GM19023 (cell line): ENCODE results near the gene ADCY2.

Experiments used
- ATAC-seq: cut with Tn5 transposase; IDR thresholded peaks from one replicate; pipeline ENCODE4 v1.9.1; 2021; ENCODE audit warnings: mild to moderate bottlenecking, moderate library complexity; ENCODE audit not compliant: unreplicated experiment

Gene ADCY2

DNA sequence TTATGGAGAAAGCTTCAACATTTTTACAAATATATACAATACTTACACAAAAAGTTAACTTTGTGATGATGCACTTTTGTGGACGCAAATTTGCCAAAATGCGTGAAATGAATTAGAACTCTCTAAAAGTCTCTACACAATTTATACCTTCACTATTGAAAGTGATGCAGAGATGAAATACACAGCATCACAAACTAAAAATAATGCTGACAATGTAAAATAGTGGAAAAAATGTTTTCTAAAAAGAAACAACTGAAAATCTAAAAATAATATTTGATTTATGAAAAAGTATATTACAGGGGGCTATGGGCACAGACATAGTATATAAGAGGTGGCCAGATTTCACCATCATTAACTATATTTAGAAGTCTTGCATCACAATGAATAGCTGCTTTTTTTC, 188.8 kb downstream of the ADCY2 start:
- ATAC-seq = no peak

DNA sequence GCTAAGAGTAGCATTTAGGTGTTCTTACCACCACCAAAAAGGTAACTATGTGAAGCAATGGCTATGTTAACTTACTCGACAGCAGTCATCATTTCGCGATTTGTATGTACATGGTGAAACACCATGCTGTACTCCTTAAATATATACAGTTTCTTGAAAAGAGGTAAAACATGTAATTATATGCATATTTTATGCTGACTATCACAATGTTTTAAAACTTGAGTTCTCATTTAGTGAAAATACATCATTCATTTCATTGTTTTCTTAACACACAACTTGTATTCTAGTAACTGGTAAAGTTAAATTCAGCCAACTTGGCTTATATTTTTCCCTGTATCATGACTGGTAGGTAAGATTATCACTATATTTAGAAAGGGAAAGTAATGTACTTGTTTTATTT, 189.9 kb downstream of the ADCY2 start:
- no peak for ATAC-seq

DNA sequence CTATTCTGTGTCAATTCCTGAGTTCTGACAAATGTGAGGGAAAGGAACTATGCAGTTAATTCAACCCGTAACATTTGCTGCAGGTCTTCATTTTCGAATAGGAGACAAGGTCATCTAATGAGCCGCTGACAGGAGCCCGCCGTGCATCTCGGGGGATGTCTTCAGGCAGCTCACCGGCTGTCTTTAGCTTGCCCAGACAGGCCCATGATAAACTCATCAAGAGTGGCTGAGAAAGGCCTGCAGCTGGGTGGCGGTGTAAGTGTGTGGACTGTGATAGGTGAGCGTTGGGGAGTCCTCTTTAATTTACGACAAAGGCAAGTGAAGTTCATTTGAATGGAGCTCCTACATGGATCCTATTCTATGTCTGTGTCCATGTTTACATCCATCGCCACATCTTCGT, 190.5 kb downstream of the ADCY2 start:
- ATAC-seq = no peak

DNA sequence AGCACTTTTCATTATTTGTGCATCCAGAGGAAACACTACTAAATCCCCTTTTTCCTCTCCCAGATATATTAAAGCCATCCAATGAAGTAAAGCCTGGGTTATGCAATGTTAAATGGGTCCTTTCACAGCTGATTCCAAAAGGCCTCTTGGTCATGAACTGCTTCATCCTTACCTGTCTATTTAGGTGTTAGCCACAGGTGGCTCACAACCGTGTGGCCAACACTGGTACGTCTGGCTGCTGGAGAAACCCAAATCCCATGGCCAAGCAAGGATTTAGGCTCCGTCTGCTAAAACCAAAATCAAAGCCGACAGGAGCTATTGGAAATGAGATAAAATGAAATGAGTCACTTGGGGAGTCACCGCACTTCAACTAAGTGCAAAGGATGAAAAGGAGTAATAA, 193.9 kb downstream of the ADCY2 start:
- ATAC-seq = no peak

DNA sequence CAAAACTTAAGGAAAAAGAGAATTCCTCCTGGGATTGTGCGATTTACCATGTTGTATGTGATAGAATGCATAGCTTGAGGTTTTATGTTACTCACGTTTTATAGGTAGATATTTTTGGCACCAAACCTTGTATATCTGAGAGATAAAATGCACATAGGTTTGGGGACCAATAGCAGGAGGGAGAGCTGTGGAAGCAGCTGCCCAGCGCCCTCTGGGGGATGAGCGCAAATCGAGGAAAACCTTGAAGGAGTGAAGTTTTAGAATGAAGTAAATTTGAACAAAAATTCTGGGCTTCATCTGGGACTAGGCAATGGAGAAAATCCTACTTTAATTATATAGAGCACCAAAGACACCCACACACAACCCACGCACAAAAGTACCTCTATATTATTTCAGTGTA, 197.0 kb downstream of the ADCY2 start:
- no peak for ATAC-seq

DNA sequence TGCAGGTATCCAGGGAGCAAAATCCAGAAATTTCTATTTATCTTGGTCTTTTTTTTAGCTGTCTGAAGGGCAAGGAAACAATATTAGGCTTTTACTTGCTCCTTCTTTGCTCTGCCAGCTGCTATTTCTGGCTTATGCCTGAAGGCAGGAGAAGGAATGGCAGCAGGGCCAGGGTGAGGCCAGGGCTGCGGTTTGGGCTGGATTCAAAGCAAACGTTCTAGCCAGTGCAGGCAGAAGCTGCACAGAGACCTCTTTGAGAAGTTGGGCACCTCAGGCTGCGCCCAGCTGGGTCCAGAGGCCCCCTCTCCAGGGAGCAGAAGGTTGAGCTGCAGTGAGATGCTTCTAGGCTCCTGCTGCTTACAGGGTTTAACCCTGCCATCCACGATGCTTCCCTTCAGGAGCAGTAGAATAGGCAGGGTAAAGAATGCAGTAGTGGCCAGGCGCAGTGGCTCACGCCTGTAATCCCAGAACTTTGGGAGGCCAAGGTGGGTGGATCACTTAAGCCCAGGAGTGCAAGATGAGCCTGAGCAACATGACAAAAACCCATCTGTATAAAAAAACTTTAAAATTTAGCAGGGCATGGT, 201.2 kb downstream of the ADCY2 start:
- no peak for ATAC-seq

DNA sequence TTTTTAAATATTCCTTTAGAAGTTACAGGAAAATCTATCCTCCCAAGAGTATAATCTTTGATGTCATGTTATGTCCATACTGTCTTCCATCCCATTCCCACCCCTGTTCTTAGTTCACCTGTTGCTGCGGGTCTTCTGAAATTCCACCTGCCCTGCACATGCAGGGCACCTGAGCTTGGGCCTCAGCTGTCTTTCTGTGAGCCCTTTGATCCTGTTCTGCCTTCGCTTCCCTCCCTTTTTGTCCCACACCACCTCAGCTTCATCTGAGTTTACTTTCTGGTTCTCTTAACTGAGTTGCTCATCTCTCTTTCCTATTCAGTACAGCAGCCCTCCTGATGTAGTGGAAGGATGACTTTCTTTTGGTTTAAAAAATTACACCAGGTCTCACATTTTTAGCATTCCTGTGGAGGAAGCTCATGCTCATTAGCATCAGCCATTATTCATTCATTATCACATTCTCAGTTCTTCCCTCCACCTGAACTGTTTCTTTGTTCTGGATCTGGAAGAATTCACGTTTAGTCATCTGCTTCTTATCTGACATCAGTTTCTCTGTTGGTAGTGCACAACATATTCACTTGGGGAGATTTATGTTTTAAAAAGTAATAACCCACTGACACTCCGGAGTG, 211.0 kb downstream of the ADCY2 start:
- ATAC-seq = no peak

DNA sequence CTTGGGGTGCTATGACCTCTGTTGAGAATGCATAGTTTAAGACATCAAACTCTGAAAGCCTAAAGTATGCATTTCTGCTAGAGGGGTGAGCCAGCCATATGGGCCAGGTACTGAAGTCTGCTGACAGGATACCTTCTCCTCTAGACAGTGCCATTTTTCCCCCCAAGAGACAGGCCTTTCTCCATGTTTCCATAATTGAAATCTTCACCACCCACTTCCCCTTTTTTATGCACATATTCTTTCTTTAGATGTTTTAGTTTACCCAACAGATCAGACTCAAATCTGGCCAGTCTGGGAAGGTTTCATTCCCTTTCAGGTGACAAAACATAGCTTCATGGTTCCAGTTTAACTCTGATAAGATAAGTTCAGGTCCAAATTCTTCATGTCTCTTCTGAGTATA, 212.8 kb downstream of the ADCY2 start:
- ATAC-seq = no peak

DNA sequence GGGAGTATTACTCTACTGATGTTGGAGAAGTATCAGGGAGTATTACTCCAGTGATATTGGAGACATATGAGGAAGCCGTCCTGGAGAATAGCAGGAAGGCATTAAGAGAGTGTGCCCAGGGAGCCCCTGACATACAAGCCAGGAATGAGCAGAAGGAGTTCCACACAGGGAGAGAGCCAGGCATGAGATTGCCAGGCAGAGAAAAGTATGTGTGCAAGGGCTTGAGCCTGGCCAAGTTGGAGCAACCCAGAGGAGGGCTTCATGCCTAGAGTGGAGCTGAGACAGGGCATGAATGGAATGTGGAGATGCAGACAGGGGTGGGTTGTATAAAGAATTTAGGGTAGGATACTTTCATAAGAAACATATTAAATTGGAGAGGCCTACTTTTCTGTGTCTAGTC, 213.8 kb downstream of the ADCY2 start:
- ATAC-seq = no peak

DNA sequence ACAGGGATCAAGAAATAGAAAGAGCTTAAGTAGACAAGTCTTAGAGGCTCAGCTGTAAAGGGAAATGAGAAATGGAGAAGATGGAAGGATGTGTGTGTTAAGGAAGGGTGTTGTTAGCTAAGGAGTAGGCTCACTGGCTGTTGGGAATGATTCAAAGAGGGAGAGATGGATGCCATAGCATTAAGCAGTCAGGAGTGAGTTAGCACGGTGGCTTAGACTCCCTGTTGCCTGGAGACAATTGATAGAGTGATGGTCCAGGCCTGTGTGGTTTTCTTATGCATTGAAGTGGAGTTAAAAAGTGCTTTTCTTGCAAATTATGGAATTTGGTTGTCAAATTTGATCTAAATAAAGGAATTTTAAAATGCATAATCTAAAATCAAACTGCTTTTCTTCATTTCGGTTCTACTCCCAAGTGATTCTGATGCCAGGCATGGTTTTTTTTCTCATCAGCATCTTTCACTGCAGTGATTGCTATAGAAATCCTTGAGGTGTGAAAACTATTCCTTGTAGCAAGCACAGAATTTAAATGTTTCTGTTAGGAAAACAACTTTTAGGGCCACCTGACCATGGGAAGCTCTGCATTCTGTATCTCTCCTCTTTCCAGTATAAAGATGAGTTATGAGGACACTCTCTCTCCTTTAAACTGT, 214.7 kb downstream of the ADCY2 start:
- no peak for ATAC-seq

DNA sequence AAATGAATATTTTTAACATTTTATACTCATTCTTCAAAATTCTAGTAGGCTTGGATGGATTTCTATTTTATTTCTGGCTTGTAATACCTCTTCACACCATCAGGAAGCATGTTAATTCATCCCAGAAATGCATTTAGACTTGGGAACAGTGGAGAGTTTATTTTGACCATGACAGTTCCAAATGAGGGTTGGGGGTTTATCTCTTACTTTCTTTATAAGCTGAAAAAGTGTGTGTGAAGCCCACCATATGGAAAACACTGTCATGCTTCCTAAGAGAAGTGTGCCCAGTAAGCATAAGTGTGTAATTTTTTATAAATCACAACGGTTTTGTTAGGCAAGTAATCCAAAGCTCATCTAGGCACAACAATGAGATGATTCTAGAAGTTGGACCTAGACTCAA, 215.6 kb downstream of the ADCY2 start:
- no peak for ATAC-seq

DNA sequence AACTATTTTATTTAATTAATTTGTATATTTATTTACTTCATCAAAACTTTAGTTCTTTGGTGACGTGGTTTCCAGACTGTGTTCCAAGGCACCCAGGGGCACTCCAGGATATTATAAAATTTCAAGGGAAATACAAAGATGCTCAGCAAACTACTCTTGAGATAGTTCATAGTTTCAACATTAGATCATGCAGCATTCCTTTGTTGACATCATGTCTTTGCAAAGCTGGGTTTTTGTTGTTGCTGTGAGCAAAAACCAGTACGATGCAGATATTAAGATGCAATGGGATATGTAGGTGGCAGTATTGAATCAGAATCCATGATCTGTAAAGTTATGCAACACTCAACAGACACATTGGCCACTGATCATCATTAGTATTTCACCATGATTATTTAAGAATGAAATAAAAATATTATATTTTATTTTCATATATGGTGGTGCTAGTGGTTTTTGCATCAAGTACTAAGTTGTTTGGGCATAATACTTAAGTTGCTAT, 219.7 kb downstream of the ADCY2 start:
- ATAC-seq = no peak

DNA sequence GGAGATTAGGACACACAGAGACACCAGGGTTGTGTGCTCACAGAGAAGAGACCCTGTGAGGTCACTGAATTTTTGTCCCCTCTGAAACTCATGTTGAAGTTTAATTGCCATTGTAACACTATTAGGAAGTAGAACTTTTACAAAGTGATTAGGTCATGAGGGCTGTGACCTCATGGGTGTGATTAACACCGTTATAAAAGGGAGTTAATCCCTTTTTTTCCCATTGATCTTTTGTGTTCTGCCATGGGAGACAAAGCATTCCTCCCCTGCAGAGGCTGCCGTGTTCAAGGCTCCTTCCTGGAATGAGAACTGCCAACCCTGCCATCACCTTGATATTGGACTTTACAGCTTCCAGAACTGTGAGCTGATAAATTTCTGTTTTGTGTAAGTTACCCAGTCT, 221.0 kb downstream of the ADCY2 start:
- no peak for ATAC-seq

DNA sequence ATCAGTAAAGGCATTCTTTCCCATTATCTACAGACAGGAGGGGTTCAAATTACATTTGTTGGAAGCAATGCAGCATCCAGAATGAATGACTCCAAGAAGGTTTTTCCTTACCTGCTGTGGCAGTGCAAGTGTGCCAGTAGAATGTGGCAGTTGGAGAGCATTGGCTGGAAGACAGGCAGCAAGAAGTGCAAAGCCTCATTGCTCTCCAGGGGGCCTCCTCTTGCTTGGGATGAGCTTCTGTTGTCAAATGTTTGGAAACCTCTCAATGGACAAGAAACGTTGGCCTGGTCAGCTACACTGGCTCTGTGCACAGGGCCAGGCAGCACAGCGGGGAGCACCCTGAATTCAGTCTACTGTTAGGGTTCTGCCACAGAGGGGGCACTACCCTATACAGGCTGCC, 226.6 kb downstream of the ADCY2 start:
- no peak for ATAC-seq

DNA sequence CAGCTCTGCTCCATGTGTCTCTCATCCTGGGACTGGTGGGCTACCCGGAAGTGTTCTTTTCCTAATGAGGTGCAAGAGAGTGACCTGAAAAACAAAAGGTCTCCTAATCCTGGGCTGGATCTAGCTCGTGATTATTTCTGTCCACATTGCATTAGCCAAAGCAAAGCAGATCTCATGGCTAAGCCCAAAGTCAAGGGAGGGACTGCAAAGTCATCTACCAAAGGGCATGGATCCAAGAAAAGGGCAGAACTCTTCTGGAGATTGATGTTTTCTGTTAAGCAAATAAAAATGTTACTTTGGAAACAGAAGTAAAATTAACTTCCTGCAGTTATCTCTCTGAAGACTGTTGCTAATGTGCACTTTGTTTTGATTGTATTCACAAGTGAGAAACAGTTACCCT, 229.8 kb downstream of the ADCY2 start:
- ATAC-seq = no peak

DNA sequence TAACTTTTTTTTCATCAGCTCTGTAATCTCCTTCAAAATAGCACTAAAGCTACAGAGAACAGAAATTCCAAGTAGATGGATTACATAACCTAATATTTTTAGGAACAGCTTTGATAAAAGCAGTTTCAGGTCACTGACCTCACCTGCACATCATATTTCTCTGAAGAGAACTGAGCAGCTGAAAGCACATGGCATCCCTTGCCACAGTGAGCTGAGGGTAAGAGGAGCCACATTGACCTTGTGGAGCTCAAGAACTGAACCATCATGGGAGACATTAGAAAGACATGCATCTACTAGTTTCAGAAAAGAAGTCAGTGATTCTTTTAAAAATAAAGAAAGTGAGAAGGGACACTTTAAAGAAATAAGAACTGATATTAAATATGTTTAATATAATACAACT, 232.3 kb downstream of the ADCY2 start:
- ATAC-seq = no peak

DNA sequence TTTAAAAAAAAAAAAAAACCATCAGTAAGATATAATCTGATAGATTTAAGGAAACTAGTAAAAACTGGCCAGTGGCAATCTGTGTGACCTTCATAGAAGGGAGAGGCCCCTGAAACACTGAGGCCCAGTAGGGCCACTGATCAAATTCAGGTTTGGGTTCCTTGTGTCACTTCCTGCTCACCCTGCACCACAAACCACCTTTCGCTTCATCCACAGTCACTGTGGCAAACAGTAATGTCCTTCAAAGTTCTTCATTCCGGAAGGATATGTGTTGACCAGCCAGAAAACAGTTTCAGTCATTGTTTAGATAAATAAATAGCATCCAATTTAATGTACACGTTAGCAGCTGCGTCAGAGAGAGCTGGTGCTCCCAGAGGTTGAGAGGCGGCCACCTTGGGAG, 232.9 kb downstream of the ADCY2 start:
- ATAC-seq = no peak

DNA sequence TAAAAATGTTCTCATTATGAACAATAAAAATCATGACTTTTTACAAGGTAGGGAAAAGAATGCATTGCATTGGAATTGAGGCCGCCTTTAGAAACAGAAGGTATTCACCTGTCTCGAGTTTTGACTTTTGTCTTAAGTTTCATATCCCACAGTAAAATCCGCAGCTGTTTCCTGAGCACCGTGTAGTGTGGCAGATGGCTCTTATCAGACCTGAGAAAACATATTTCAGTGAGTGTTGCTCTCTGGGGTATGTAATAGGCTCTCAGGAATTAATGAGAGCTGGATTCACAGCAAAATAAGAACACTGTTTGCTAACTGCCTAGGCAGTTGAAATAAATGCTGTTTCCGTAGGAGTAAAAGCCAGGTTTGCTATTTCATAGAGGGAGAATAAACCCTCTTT, 233.6 kb downstream of the ADCY2 start:
- no peak for ATAC-seq

DNA sequence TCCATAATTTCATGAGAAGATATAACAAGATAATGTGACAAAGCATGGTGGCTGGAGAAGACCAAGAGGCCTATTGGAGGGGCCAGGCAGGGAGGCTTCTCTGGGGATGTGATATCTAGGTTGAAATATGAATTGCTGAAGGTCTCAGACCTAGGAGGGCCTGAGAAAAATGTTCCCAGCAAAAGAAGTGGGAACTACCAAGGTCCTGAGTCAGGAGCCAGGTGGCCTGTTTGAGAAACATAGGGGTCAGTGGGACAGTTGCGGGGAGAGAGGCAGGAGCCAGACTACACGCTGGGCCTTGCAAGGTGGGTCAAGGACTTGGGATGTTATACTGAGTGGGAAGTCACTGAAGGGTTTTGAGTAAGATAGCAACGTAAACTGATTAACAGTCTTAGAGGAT, 238.9 kb downstream of the ADCY2 start:
- no peak for ATAC-seq

DNA sequence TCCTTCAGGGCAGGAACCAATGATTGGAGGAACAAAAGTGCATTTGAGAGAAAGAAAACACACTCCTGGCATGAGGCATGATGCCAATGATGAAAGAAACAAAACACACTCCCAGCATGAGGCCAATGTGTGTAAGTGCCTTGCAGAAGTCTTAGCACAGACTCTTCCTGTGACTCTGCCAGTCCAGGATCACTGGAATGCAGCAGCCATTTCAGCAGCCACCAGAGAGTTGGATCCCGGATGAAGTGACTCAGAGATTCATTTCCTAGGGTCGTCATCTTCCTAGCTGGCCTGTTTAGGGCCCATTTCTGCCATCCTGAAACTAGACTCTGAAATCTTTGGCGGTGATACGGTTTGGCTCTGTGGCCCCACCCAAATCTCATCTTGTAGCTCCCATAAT, 242.5 kb downstream of the ADCY2 start:
- ATAC-seq = no peak

DNA sequence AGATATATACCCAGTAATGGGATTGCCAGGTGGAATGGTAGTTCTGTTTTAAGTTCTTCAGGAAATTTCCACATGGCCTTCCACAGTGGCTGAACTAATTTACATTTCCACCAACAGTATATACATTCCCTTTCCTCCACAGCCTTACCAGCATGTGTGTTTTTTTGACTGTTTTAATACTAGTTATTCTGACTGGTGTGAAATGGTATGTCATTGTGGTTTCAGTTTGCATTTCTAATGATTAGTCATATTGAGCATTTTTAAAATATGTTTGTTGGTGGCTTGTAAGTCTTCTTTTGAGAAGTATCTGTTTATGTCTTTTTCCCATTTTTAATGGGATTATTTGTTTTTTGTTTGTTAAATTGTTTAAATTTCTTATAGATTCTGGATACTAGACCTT, 246.1 kb downstream of the ADCY2 start:
- no peak for ATAC-seq

DNA sequence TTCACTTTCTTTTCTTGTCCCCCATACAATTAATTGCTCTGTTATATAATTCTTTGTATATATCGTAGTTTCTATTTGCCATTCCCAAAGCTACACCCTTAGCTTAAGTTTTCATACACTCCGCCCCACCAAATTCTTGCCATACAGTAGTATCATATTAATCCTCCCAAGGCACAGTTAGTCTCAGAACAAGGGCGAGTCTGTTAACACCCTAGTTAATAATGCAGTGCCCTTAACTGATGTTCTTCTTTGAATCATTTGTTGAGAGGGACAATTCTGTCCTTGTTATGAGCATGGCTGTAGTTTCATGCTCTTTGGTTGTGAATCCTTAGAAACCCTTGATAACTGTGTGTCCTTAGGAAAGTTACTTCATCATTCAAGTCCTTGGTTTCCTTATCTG, 248.8 kb downstream of the ADCY2 start:
- no peak for ATAC-seq

DNA sequence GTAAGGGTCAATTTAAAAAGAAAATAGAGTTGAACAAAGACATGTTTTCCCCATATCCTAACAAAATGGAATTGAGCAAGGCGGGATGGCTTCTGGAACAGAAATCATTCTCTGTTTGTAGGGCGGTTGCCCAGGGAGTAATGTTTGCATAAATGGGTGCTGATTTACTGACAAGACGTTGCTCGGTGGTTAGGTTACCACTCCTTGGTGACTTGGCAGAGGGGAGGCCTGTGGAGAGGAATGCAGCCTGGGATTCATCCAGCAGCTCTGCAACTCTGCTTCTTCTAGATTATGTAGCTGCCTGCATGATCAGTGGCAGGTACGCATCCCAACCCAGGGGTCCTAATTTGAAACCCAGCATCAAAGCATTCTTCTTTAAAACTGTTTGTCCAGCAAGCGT, 254.8 kb downstream of the ADCY2 start:
- ATAC-seq = no peak
